ENCODE results near the gene LCE2C.
"Not testable (repeated sequence)": the region's sequence is repeated elsewhere in the genome, so short reads cannot be mapped to it uniquely, and the experiment has no call there.

LCE2C gene

DNA sequence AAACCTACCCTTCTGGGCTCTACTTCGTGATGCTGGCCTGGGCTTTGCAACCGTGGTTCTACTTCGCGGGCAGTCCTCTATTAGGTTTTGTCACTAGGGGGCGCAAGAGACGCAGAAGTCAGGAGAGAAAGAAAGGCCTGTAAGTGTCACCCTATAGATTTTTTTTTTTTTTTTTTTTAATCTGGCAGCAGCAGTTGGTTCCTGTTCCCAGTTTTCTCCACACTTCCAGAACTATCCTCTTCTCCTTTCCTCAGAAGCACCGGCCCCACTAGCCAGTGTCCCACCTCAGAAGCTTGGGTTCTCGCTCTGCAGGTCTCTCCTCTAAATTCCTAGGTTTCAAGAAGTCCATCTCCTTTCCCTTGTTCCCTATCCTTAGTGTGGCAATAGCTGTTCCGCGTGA lies 21.0 kb upstream of the LCE2C start:
- peak; percentile 75 for TF ChIP-seq CTCF (IDR thresholded peaks at IDR 0.05; ENCODE audit: low read depth, low read length)
- DNase-seq (ENCODE audit: low read depth in 2 of 2): peak; percentile 58 to 61
- H3K4me3 ChIP-seq (replicated peaks in 1 of 2; ENCODE audit: low read depth in 2 of 2, low read length in 2 of 2): no peak overlapping the region

GRCh38 chr1:152656459-152656858 lies 18.6 kb upstream of the LCE2C start:
- no peak for DNase-seq (ENCODE audit: low read depth in 2 of 2)
- no peak overlapping the region for H3K4me3 ChIP-seq (replicated peaks in 1 of 2; ENCODE audit: low read depth in 2 of 2, low read length in 2 of 2)
- no peak for TF ChIP-seq CTCF (IDR thresholded peaks at IDR 0.05; ENCODE audit: low read depth, low read length)

DNA sequence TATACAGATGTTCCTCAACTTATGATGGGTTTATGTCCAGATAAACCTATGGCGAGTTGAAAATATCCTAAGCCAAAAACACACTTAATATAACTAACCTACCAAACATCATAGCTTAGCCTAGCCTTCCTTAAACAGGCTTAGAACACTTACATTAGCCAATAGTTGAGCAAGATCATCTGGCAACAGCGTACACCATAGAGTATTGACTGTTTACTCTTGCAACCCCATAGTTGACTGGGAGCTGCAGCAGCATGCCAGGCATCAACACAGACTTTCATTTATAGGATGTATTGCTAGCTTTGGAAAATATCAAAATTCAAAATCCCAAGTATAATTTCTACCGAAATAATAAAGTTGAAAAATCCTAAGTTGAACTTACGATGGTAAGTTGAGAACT lies 17.4 kb upstream of the LCE2C start:
- no peak for TF ChIP-seq CTCF (IDR thresholded peaks at IDR 0.05; ENCODE audit: low read depth, low read length)
- H3K4me3 ChIP-seq (replicated peaks in 1 of 2; ENCODE audit: low read depth in 2 of 2, low read length in 2 of 2): no peak overlapping the region
- DNase-seq (ENCODE audit: low read depth in 2 of 2): no peak

GRCh38 chr1:152658649-152659048 lies 16.4 kb upstream of the LCE2C start:
- DNase-seq (ENCODE audit: low read depth in 2 of 2): no peak
- TF ChIP-seq CTCF (IDR thresholded peaks at IDR 0.05; ENCODE audit: low read depth, low read length): no peak
- no peak overlapping the region for H3K4me3 ChIP-seq (replicated peaks in 1 of 2; ENCODE audit: low read depth in 2 of 2, low read length in 2 of 2)

DNA sequence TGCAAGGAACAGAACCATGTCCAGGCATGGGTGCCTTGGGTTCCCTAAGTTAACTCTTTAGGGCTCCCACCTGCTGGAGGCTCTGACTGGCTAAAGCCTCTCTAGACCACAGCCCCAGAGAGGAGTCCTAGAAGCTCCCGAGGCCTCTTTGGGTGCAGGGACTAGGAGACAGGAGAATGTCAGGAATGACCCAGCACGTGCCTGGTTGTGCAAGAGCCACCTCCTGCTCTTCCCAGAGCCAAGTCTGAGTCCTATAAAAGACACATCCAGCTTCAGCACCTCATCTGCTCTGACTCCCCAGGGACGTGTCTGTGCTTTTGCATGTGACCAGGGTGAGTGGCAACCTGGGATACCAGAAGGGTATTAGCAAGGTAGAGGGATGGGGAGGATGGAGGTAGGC lies 12.0 kb upstream of the LCE2C start, which contains the start of gene LCE2D:
LCE2D (plus strand) TSS at position 283 of the 400 bp plus-strand sequence. CDS start 726 bp downstream, outside the sequence.
- H3K4me3 ChIP-seq (replicated peaks in 1 of 2; ENCODE audit: low read depth in 2 of 2, low read length in 2 of 2): no peak within 1 kb of the TSS
- no peak for TF ChIP-seq CTCF (IDR thresholded peaks at IDR 0.05; ENCODE audit: low read depth, low read length)
- DNase-seq (ENCODE audit: low read depth in 2 of 2): no peak

GRCh38 chr1:152666171-152666570 lies 8.9 kb upstream of the LCE2C start:
- DNase-seq (ENCODE audit: low read depth in 2 of 2); H3K4me3 ChIP-seq (replicated peaks in 1 of 2; ENCODE audit: low read depth in 2 of 2, low read length in 2 of 2): not testable (repeated sequence)

- no peak for DNase-seq (ENCODE audit: low read depth in 2 of 2)
- TF ChIP-seq CTCF (IDR thresholded peaks at IDR 0.05; ENCODE audit: low read depth, low read length): no peak
- no peak overlapping the region for H3K4me3 ChIP-seq (replicated peaks in 1 of 2; ENCODE audit: low read depth in 2 of 2, low read length in 2 of 2)
Observed at GRCh38 chr1:152667648-152668047, 7.4 kb upstream of the LCE2C start.

Measured in cardiac fibroblast (primary cell).